Measurements from ENCODE around the gene SAFB2.

The SAFB2 gene

GRCh38 chr19:5661483-5661882, 38.9 kb upstream of the SAFB2 start:
- DNase-seq (ENCODE audit: insufficient read length, low spot score) (no peak), FAIRE-seq (no peak)
- no peak for TF ChIP-seq PAX5 (IDR thresholded peaks at IDR 0.05; ENCODE audit: insufficient read depth, low read length, severe bottlenecking)
- TF ChIP-seq POLR2AphosphoS5 (IDR thresholded peaks at IDR 0.05; ENCODE audit: low read depth, low read length): no peak
- TF ChIP-seq POU2F2 (IDR thresholded peaks at IDR 0.05; ENCODE audit: low read depth, low read length): no peak
- no peak for TF ChIP-seq TAF1 (IDR thresholded peaks at IDR 0.05; ENCODE audit: low read depth, low read length)
- no peak for TF ChIP-seq SPI1 (IDR thresholded peaks at IDR 0.05; ENCODE audit: low read depth, low read length)

GRCh38 chr19:5655412-5655811, 32.8 kb upstream of the SAFB2 start:
- FAIRE-seq (no peak), DNase-seq (ENCODE audit: insufficient read length, low spot score) (no peak)
- no peak for TF ChIP-seq POLR2AphosphoS5 (IDR thresholded peaks at IDR 0.05; ENCODE audit: low read depth, low read length)
- TF ChIP-seq SPI1 (IDR thresholded peaks at IDR 0.05; ENCODE audit: low read depth, low read length): no peak
- TF ChIP-seq TAF1 (IDR thresholded peaks at IDR 0.05; ENCODE audit: low read depth, low read length): no peak
- no peak for TF ChIP-seq PAX5 (IDR thresholded peaks at IDR 0.05; ENCODE audit: insufficient read depth, low read length, severe bottlenecking)
- no peak for TF ChIP-seq POU2F2 (IDR thresholded peaks at IDR 0.05; ENCODE audit: low read depth, low read length)
- no peak for TF ChIP-seq POLR2A (IDR thresholded peaks at IDR 0.05; ENCODE audit: low read depth, low read length)

GRCh38 chr19:5654931-5655330, 32.4 kb upstream of the SAFB2 start:
- TF ChIP-seq SPI1 (IDR thresholded peaks at IDR 0.05; ENCODE audit: low read depth, low read length): no peak
- TF ChIP-seq PAX5 (IDR thresholded peaks at IDR 0.05; ENCODE audit: insufficient read depth, low read length, severe bottlenecking): no peak
- TF ChIP-seq POLR2A (IDR thresholded peaks at IDR 0.05; ENCODE audit: low read depth, low read length): no peak
- DNase-seq (ENCODE audit: insufficient read length, low spot score): no peak
- no peak for FAIRE-seq

GRCh38 chr19:5652261-5652660, 29.7 kb upstream of the SAFB2 start:
- DNase-seq (ENCODE audit: insufficient read length, low spot score) (no peak), FAIRE-seq (no peak)
- TF ChIP-seq PAX5 (IDR thresholded peaks at IDR 0.05; ENCODE audit: insufficient read depth, low read length, severe bottlenecking): no peak
- TF ChIP-seq POLR2AphosphoS5 (IDR thresholded peaks at IDR 0.05; ENCODE audit: low read depth, low read length): peak; percentile 31

GRCh38 chr19:5651361-5651760, 28.8 kb upstream of the SAFB2 start:
- no peak for FAIRE-seq
- no peak for DNase-seq (ENCODE audit: insufficient read length, low spot score)
- TF ChIP-seq POLR2A (IDR thresholded peaks at IDR 0.05; ENCODE audit: low read depth, low read length): no peak
- no peak for TF ChIP-seq PAX5 (IDR thresholded peaks at IDR 0.05; ENCODE audit: insufficient read depth, low read length, severe bottlenecking)
- TF ChIP-seq SPI1 (IDR thresholded peaks at IDR 0.05; ENCODE audit: low read depth, low read length): no peak
- TF ChIP-seq POU2F2 (IDR thresholded peaks at IDR 0.05; ENCODE audit: low read depth, low read length): no peak
- no peak for TF ChIP-seq TAF1 (IDR thresholded peaks at IDR 0.05; ENCODE audit: low read depth, low read length)
- no peak for TF ChIP-seq POLR2AphosphoS5 (IDR thresholded peaks at IDR 0.05; ENCODE audit: low read depth, low read length)

GRCh38 chr19:5648464-5648863, 25.9 kb upstream of the SAFB2 start:
- TF ChIP-seq POLR2A (IDR thresholded peaks at IDR 0.05; ENCODE audit: low read depth, low read length) (no peak), PAX5 (IDR thresholded peaks at IDR 0.05; ENCODE audit: insufficient read depth, low read length, severe bottlenecking) (no peak), POLR2AphosphoS5 (IDR thresholded peaks at IDR 0.05; ENCODE audit: low read depth, low read length) (no peak), TAF1 (IDR thresholded peaks at IDR 0.05; ENCODE audit: low read depth, low read length) (no peak), SPI1 (IDR thresholded peaks at IDR 0.05; ENCODE audit: low read depth, low read length) (no peak), POU2F2 (IDR thresholded peaks at IDR 0.05; ENCODE audit: low read depth, low read length) (no peak)
- DNase-seq (ENCODE audit: insufficient read length, low spot score) (no peak), FAIRE-seq (peak; percentile 85)

- FAIRE-seq (peak; percentile 63), DNase-seq (ENCODE audit: insufficient read length, low spot score) (no peak)
- TF ChIP-seq PAX5 (IDR thresholded peaks at IDR 0.05; ENCODE audit: insufficient read depth, low read length, severe bottlenecking): no peak
- no peak for TF ChIP-seq POU2F2 (IDR thresholded peaks at IDR 0.05; ENCODE audit: low read depth, low read length)
- TF ChIP-seq POLR2AphosphoS5 (IDR thresholded peaks at IDR 0.05; ENCODE audit: low read depth, low read length): no peak
- no peak; the same call in 1 of the 2 replicates for TF ChIP-seq POLR2A (IDR thresholded peaks at IDR 0.05; ENCODE audit: low read depth, low read length)
Observed at GRCh38 chr19:5646703-5647102, 24.1 kb upstream of the SAFB2 start.

GRCh38 chr19:5645409-5645808, 22.8 kb upstream of the SAFB2 start:
- peak; percentile 31 for FAIRE-seq
- TF ChIP-seq PAX5 (IDR thresholded peaks at IDR 0.05; ENCODE audit: insufficient read depth, low read length, severe bottlenecking) (no peak), POLR2AphosphoS5 (IDR thresholded peaks at IDR 0.05; ENCODE audit: low read depth, low read length) (no peak), SPI1 (IDR thresholded peaks at IDR 0.05; ENCODE audit: low read depth, low read length) (no peak), POU2F2 (IDR thresholded peaks at IDR 0.05; ENCODE audit: low read depth, low read length) (no peak), TAF1 (IDR thresholded peaks at IDR 0.05; ENCODE audit: low read depth, low read length) (no peak), POLR2A (IDR thresholded peaks at IDR 0.05; ENCODE audit: low read depth, low read length) (no peak)
- no peak for DNase-seq (ENCODE audit: insufficient read length, low spot score)

- DNase-seq (ENCODE audit: insufficient read length, low spot score) (no peak), FAIRE-seq (no peak)
- no peak for TF ChIP-seq POU2F2 (IDR thresholded peaks at IDR 0.05; ENCODE audit: low read depth, low read length)
- TF ChIP-seq PAX5 (IDR thresholded peaks at IDR 0.05; ENCODE audit: insufficient read depth, low read length, severe bottlenecking): no peak
- no peak for TF ChIP-seq POLR2A (IDR thresholded peaks at IDR 0.05; ENCODE audit: low read depth, low read length)
- TF ChIP-seq TAF1 (IDR thresholded peaks at IDR 0.05; ENCODE audit: low read depth, low read length): no peak
Observed at GRCh38 chr19:5644037-5644436, 21.5 kb upstream of the SAFB2 start.

- TF ChIP-seq SPI1 (IDR thresholded peaks at IDR 0.05; ENCODE audit: low read depth, low read length) (no peak), POU2F2 (IDR thresholded peaks at IDR 0.05; ENCODE audit: low read depth, low read length) (no peak), PAX5 (IDR thresholded peaks at IDR 0.05; ENCODE audit: insufficient read depth, low read length, severe bottlenecking) (no peak), POLR2A (IDR thresholded peaks at IDR 0.05; ENCODE audit: low read depth, low read length) (no peak)
- FAIRE-seq (no peak), DNase-seq (ENCODE audit: insufficient read length, low spot score) (no peak)
Observed at GRCh38 chr19:5643060-5643459, 20.5 kb upstream of the SAFB2 start.

GRCh38 chr19:5642204-5642603, 19.6 kb upstream of the SAFB2 start:
- no peak for TF ChIP-seq POLR2A (IDR thresholded peaks at IDR 0.05; ENCODE audit: low read depth, low read length)
- TF ChIP-seq PAX5 (IDR thresholded peaks at IDR 0.05; ENCODE audit: insufficient read depth, low read length, severe bottlenecking): no peak
- no peak for TF ChIP-seq TAF1 (IDR thresholded peaks at IDR 0.05; ENCODE audit: low read depth, low read length)
- TF ChIP-seq SPI1 (IDR thresholded peaks at IDR 0.05; ENCODE audit: low read depth, low read length): no peak
- TF ChIP-seq POU2F2 (IDR thresholded peaks at IDR 0.05; ENCODE audit: low read depth, low read length): no peak
- no peak for TF ChIP-seq POLR2AphosphoS5 (IDR thresholded peaks at IDR 0.05; ENCODE audit: low read depth, low read length)
- DNase-seq (ENCODE audit: insufficient read length, low spot score) (no peak), FAIRE-seq (no peak)
